Keratinocyte (primary cell): ENCODE measurements around the gene ABHD10. TPM values are rescaled to one million over a fixed set of nuclear protein-coding genes. Genes with fewer than 3 reads are reported as not detected.

Experiments used
- DNase-seq: peaks from one replicate; pipeline ENCODE4 v3.0.0-alpha.2; 2011; ENCODE audit warnings: low read depth, missing footprints, low spot score
- FAIRE-seq: peaks from 2 replicates; lab custom pipeline; 2011; peaks lifted over from hg19 to GRCh38; lab: Jason Lieb, UNC
- H2AFZ ChIP-seq: 2 replicates; pipeline ENCODE4 v1.6.0; 2012; ENCODE audit warnings: low read length, control low read depth, inconsistent platforms; ENCODE audit not compliant: control insufficient read depth
- H3K27ac ChIP-seq: 2 replicates; pipeline ENCODE4 v1.5.1; 2011; ENCODE audit warnings: low read length; ENCODE audit not compliant: control insufficient read depth, insufficient read depth
- H3K27me3 ChIP-seq: 3 replicates; pipeline ENCODE4 v1.6.0; 2011; ENCODE audit warnings: low read length; ENCODE audit not compliant: control insufficient read depth, insufficient read depth; ENCODE audit errors: extremely low read depth
- H3K36me3 ChIP-seq, 2 experiments: 2 replicates in 1 of 2; 3 replicates in 1 of 2; pipeline ENCODE4 v1.5.1; 2011; ENCODE audit warnings: low read length in 2 of 2, mild to moderate bottlenecking in 1 of 2; ENCODE audit not compliant: control insufficient read depth in 2 of 2, insufficient read depth in 2 of 2; ENCODE audit errors: extremely low read depth in 1 of 2
- H3K4me1 ChIP-seq: 3 replicates; pipeline ENCODE4 v1.5.1; 2011; ENCODE audit warnings: low read length; ENCODE audit not compliant: control insufficient read depth, insufficient read depth; ENCODE audit errors: extremely low read depth
- H3K4me2 ChIP-seq: 3 replicates; pipeline ENCODE4 v1.6.0; 2011; ENCODE audit warnings: low read depth, low read length; ENCODE audit not compliant: control insufficient read depth, insufficient read depth; ENCODE audit errors: extremely low read depth
- H3K4me3 ChIP-seq, 3 experiments: fragments of 200-600 bp in 1 of 3; sonication (generic) in 1 of 3; 2 replicates in 2 of 3; 3 replicates in 1 of 3; pipeline ENCODE4 v1.5.1; 2011 to 2016; ENCODE audit warnings: low read length in 3 of 3, mild to moderate bottlenecking in 3 of 3, control low read depth in 2 of 3, inconsistent platforms in 1 of 3, low read depth in 1 of 3, mixed read lengths in 1 of 3, mixed run types in 1 of 3, moderate library complexity in 1 of 3; ENCODE audit not compliant: control insufficient read depth in 2 of 3, insufficient read depth in 2 of 3; ENCODE audit errors: extremely low read depth in 1 of 3
- H3K79me2 ChIP-seq: 2 replicates; pipeline ENCODE4 v1.6.0; 2012; ENCODE audit warnings: low read length; ENCODE audit not compliant: control insufficient read depth, insufficient read depth
- H3K9ac ChIP-seq: 3 replicates; pipeline ENCODE4 v1.6.0; 2011; ENCODE audit warnings: low read length; ENCODE audit not compliant: control insufficient read depth, insufficient read depth; ENCODE audit errors: extremely low read depth
- H3K9me1 ChIP-seq: 3 replicates; pipeline ENCODE4 v1.6.0; 2011; ENCODE audit warnings: low read length; ENCODE audit not compliant: control insufficient read depth, insufficient read depth; ENCODE audit errors: extremely low read depth
- H3K9me3 ChIP-seq: 2 replicates; pipeline ENCODE4 v1.5.1; 2012; ENCODE audit warnings: low read depth, low read length; ENCODE audit not compliant: control insufficient read depth
- H4K20me1 ChIP-seq: 3 replicates; pipeline ENCODE4 v1.6.0; 2011; ENCODE audit warnings: low read length; ENCODE audit not compliant: control insufficient read depth, insufficient read depth; ENCODE audit errors: extremely low read depth
- EZH2 ChIP-seq: IDR thresholded peaks from one replicate; pipeline ENCODE4 v1.6.1; 2012; ENCODE audit warnings: inconsistent platforms, mild to moderate bottlenecking, low read length, moderate library complexity
- dilution Hi-C: fragments of 300-500 bp; cut with MboI; formaldehyde crosslinking; loops from one replicate; pipeline ENCODE4 v1.7.0; 2020; ENCODE audit warnings: low sequenced_read_pairs; ENCODE audit not compliant: extremely low pct_ligation_motif_present
- polyA plus RNA-seq, 5 experiments: library from polyadenylated mRNA; depleted of rRNA in 3 of 5; stranded (reverse) in 3 of 5; stranded (forward) in 1 of 5; unstranded in 1 of 5; fragments of >200 nt; gene quantifications; 1 replicate in 1 of 5; 2 replicates in 3 of 5; 3 replicates in 1 of 5; pipeline versions ENCODE4 v1.2.1 to v1.2.3, GENCODE V29; 2011 to 2012; ENCODE audit warnings: missing spikeins in 2 of 5, low read depth in 1 of 5, low replicate concordance in 1 of 5
- TF ChIP-seq, protein P1 (sequence below), 3 experiments: IDR thresholded peaks in 1 of 3; conservative IDR thresholded peaks in 1 of 3; optimal IDR thresholded peaks in 1 of 3; 2 replicates in 2 of 3; 3 replicates in 1 of 3; pipeline versions ENCODE3 to v1.5.1; 2011; ENCODE audit warnings: low read length in 3 of 3, mild to moderate bottlenecking in 3 of 3, moderate library complexity in 2 of 3, control low read depth in 1 of 3, inconsistent platforms in 1 of 3; ENCODE audit not compliant: insufficient read depth in 2 of 3; ENCODE audit errors: extremely low read depth in 1 of 3

The ABHD10 gene
- polyA plus RNA-seq, 1 donor (not counting 4 experiments of a cell fraction or from before 2014, with no cell fraction given), result 22.2 TPM

- Histone ChIP-seq H3K79me2 (no peaks in the 10 kb centered on the region), H3K36me3 (no peaks in the 10 kb centered on the region), H3K27ac (no peak overlapping the region), H3K4me1 (peaks cover 3% of the 10 kb centered on the region), H2AFZ (no peak overlapping the region), H3K4me2 (no peak overlapping the region), H3K9me3 (no peaks in the 10 kb centered on the region), H4K20me1 (no peaks in the 10 kb centered on the region), H3K27me3 (no peaks in the 10 kb centered on the region), H3K9me1 (no peaks in the 10 kb centered on the region), H3K9ac (no peak overlapping the region), H3K4me3 (no peak overlapping the region)
- DNase-seq (no peak), FAIRE-seq (no peak)
- dilution Hi-C loops, result no loop called here
- no peak for TF ChIP-seq EZH2
- TF ChIP-seq, protein P1, sequence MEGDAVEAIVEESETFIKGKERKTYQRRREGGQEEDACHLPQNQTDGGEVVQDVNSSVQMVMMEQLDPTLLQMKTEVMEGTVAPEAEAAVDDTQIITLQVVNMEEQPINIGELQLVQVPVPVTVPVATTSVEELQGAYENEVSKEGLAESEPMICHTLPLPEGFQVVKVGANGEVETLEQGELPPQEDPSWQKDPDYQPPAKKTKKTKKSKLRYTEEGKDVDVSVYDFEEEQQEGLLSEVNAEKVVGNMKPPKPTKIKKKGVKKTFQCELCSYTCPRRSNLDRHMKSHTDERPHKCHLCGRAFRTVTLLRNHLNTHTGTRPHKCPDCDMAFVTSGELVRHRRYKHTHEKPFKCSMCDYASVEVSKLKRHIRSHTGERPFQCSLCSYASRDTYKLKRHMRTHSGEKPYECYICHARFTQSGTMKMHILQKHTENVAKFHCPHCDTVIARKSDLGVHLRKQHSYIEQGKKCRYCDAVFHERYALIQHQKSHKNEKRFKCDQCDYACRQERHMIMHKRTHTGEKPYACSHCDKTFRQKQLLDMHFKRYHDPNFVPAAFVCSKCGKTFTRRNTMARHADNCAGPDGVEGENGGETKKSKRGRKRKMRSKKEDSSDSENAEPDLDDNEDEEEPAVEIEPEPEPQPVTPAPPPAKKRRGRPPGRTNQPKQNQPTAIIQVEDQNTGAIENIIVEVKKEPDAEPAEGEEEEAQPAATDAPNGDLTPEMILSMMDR (optimal IDR thresholded peaks at IDR 0.05 in 1 of 3, IDR thresholded peaks at IDR 0.05 in 1 of 3, conservative IDR thresholded peaks at IDR 0.05 in 1 of 3; ENCODE audit: extremely low read depth in 1 of 3, insufficient read depth in 2 of 3, low read length in 3 of 3), result no peak
Measured at GRCh38 chr3:112017091-112017490, 38.3 kb downstream of the ABHD10 start.

- H3K9ac ChIP-seq, result no peak overlapping the region
- H3K4me2 ChIP-seq, result no peak overlapping the region
- H3K27me3 ChIP-seq, result no peaks in the 10 kb centered on the region
- H3K79me2 ChIP-seq, result no peaks in the 10 kb centered on the region
- no peaks in the 10 kb centered on the region for H3K36me3 ChIP-seq
- no peak for DNase-seq
- no peak overlapping the region for H3K27ac ChIP-seq
- no peak overlapping the region for H2AFZ ChIP-seq
- no peak for FAIRE-seq
- no peak overlapping the region for H3K4me3 ChIP-seq
- no peaks in the 10 kb centered on the region for H3K9me3 ChIP-seq
- dilution Hi-C loops, result no loop called here
- no peaks in the 10 kb centered on the region for H3K9me1 ChIP-seq
- no peak for TF ChIP-seq EZH2
- TF ChIP-seq, protein P1 (optimal IDR thresholded peaks at IDR 0.05 in 1 of 3, IDR thresholded peaks at IDR 0.05 in 1 of 3, conservative IDR thresholded peaks at IDR 0.05 in 1 of 3; ENCODE audit: extremely low read depth in 1 of 3, insufficient read depth in 2 of 3, low read length in 3 of 3), result no peak
- H4K20me1 ChIP-seq, result no peaks in the 10 kb centered on the region
- H3K4me1 ChIP-seq, result no peaks in the 10 kb centered on the region
Measured at GRCh38 chr3:112018712-112019111, 39.9 kb downstream of the ABHD10 start.
